ENCODE measurements around the gene CMKLR1. TPM values are rescaled to one million over a fixed set of nuclear protein-coding genes. Genes with fewer than 3 reads are reported as not detected.

Gene CMKLR1
- total and polyA plus RNA-seq, 9 donors, result 1.4 to 28.3 (median 3.1) TPM

DNA sequence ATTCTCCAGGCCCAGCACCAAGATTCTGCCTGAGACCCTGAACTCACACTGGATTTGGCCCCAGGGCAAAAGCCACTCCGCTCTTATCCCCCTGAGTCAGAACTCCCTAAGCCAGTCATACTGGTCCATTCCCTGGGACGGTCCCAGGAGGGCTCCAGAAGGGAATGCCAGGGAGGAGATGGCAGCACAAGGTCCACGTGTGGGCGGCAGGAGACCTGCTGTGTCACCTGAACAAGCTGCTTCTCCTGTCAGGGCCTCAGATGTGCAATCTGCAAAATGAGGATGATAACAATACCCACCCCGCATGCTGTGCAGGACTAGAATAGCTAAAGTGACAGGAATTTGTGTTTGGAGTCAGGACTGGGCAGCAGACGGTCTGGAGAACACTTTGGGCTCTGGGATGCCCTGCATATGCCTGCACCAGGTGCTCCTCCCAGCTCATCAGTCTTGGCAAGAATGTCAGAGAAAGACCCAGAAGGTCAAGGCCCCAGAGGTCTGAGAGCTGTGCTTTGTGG is 40.3 kb downstream of the CMKLR1 start:
- Histone ChIP-seq H3K27ac (no peak overlapping the region), H3K36me3 (no peaks in the 10 kb centered on the region), H3K27me3 (no peaks in the 10 kb centered on the region), H3K4me1 (ENCODE audit: insufficient read depth) (peaks cover 1% of the 10 kb centered on the region), H3K9me3 (no peaks in the 10 kb centered on the region), H3K4me3 (no peak overlapping the region)
- TF ChIP-seq POLR2A (IDR thresholded peaks at IDR 0.05), result no peak
- TF ChIP-seq, protein P1, sequence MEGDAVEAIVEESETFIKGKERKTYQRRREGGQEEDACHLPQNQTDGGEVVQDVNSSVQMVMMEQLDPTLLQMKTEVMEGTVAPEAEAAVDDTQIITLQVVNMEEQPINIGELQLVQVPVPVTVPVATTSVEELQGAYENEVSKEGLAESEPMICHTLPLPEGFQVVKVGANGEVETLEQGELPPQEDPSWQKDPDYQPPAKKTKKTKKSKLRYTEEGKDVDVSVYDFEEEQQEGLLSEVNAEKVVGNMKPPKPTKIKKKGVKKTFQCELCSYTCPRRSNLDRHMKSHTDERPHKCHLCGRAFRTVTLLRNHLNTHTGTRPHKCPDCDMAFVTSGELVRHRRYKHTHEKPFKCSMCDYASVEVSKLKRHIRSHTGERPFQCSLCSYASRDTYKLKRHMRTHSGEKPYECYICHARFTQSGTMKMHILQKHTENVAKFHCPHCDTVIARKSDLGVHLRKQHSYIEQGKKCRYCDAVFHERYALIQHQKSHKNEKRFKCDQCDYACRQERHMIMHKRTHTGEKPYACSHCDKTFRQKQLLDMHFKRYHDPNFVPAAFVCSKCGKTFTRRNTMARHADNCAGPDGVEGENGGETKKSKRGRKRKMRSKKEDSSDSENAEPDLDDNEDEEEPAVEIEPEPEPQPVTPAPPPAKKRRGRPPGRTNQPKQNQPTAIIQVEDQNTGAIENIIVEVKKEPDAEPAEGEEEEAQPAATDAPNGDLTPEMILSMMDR (IDR thresholded peaks at IDR 0.05), result no peak
- no peak for TF ChIP-seq EP300 (IDR thresholded peaks at IDR 0.05)
- WGBS, 3 donors, result 71 to 87% (median 83%) methylated on average over 6 of the region's 6 CpGs
- DNase-seq, result no peak
- intact Hi-C loops (cut with DNase I), result no loop called here

- H3K27ac ChIP-seq, result no peak overlapping the region
Measured at GRCh38 chr12:108297895-108298760, 41.0 kb downstream of the CMKLR1 start.

DNA sequence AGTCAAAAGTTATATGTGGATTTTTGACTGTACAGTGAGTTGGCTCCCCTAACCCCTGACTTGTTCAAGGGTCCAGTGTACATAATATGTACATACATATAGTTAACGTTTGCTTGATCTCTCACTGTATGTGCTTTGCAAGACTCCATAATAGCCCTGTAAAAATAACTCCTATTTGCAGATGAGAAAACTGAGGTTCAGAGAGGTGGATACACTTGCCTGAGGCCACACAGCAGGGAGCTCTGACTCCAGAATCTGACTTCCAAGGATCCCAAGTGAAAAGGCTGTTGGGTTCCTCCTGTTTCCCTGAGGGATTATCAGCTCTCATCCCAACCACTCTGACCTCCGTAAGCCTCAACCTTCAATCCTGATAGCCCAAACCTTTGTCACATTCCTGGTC is 41.7 kb downstream of the CMKLR1 start:
- peaks cover under 1% of the 10 kb centered on the region for H3K4me1 ChIP-seq (ENCODE audit: insufficient read depth)
- no peak overlapping the region for H3K4me3 ChIP-seq
- no peak for DNase-seq
- H3K27me3 ChIP-seq, result no peaks in the 10 kb centered on the region
- H3K27ac ChIP-seq, result no peak overlapping the region
- intact Hi-C loops (cut with DNase I), result no loop called here
- no peaks in the 10 kb centered on the region for H3K9me3 ChIP-seq
- TF ChIP-seq EP300 (IDR thresholded peaks at IDR 0.05) (no peak), POLR2A (IDR thresholded peaks at IDR 0.05) (no peak)
- TF ChIP-seq, protein P1 (IDR thresholded peaks at IDR 0.05), result no peak
- H3K36me3 ChIP-seq, result no peaks in the 10 kb centered on the region
- 81 to 90% (median 89%) methylated on average over 2 of the region's 2 CpGs for WGBS, 3 donors

More at GRCh38 chr12:108297895-108298760, 41.0 kb downstream of the CMKLR1 start:
- H3K27me3 ChIP-seq, result no peaks in the 10 kb centered on the region
- H3K4me1 ChIP-seq (ENCODE audit: insufficient read depth), result peaks cover 1% of the 10 kb centered on the region
- H3K36me3 ChIP-seq, result no peaks in the 10 kb centered on the region
- no peaks in the 10 kb centered on the region for H3K9me3 ChIP-seq
- H3K4me3 ChIP-seq, result no peak overlapping the region
- no peak for DNase-seq
- WGBS, 3 donors, result 75 to 92% (median 78%) methylated on average over 6 of the region's 6 CpGs
- TF ChIP-seq EP300 (IDR thresholded peaks at IDR 0.05) (no peak), POLR2A (IDR thresholded peaks at IDR 0.05) (no peak)
- TF ChIP-seq, protein P1 (IDR thresholded peaks at IDR 0.05), result no peak
- intact Hi-C loops (cut with DNase I), result no loop called here

- Histone ChIP-seq H3K9me3 (no peaks in the 10 kb centered on the region), H3K36me3 (no peaks in the 10 kb centered on the region), H3K4me1 (ENCODE audit: insufficient read depth) (no peaks in the 10 kb centered on the region), H3K4me3 (no peak overlapping the region), H3K27ac (no peak overlapping the region), H3K27me3 (no peaks in the 10 kb centered on the region)
- DNase-seq, result no peak
- 69 to 75% (median 70%) methylated on average over 3 of the region's 3 CpGs for WGBS, 3 donors
- TF ChIP-seq, protein P1 (IDR thresholded peaks at IDR 0.05), result no peak
- TF ChIP-seq POLR2A (IDR thresholded peaks at IDR 0.05) (no peak), EP300 (IDR thresholded peaks at IDR 0.05) (no peak)
- intact Hi-C loops (cut with DNase I), result no loop called here
Measured at GRCh38 chr12:108296945-108297344, 42.2 kb downstream of the CMKLR1 start.
